Measurements from ENCODE around the gene OSGIN1. TPM values are rescaled to one million over a fixed set of nuclear protein-coding genes. Genes with fewer than 3 reads are reported as not detected.

The OSGIN1 gene
- total RNA-seq, 2 experiments from 2014 or later: 0.85 to 1.1 TPM

DNA sequence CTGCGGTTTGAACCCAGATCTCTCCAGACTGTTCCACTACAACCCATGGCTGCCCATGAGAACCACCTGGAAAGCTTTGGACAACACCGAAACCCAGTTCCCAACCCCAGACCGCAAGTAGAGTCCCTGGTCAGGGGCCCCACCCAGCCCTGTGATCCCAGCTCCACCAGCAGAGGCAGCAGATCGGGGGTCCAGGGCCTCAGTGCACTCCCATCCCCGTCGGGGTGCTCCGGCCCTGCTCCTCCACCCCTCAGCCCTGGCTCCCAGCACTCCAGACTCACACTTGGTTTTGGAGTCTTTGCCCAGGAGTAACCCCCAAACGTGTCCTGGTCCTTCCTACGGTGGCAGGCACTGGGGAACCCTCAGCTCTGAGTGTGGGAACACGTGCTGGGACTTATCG, 20.7 kb upstream of the OSGIN1 start:
- Mint-ChIP-seq H3K36me3 (no peaks in the 10 kb centered on the region), H3K9me3 (no peaks in the 10 kb centered on the region), H3K4me3 (no peak overlapping the region), H3K27ac (no peak overlapping the region), H3K4me1 (peaks cover 1% of the 10 kb centered on the region), H3K27me3 (no peaks in the 10 kb centered on the region)
- POLR2A ChIA-PET: no interaction called here
- ATAC-seq (ENCODE audit: low read depth) (no peak), DNase-seq (no peak)

DNA sequence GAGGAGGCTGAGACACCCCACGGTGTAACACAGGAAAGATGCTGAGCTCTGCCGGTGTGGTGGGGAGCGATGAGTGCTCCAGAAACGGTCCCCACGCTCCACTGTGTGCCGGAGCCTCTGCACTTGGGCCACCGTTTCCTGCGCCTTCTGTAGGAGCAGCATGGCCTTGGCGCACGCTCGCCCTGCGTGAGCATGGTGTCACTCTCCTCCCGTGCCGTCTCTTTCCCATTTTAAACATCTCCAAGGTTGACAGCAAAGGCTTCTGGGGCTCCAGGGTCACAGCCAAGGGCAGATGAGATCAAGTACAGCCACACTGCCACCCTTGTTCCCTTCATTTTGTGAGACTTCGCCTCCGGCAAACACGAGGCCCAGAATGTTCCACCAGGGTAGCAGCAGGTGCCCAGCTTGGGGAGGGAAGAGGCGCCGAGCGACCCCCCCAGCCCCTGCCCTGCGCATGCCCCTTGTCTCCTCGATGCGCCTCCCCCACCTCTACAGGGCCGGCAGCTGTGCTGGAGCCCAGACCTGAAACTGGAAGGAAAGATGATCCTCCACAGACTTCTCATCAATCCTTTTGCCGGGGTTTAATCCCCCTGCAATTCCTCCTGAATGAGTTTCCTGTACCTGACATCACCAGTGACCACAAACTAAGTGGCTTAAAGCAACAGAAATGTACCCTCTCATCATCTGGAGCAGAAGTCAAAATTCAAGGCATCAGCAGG, 19.9 kb upstream of the OSGIN1 start:
- Mint-ChIP-seq H3K27me3 (no peaks in the 10 kb centered on the region), H3K4me1 (peaks cover 1% of the 10 kb centered on the region), H3K4me3 (no peak overlapping the region), H3K36me3 (no peaks in the 10 kb centered on the region), H3K9me3 (no peaks in the 10 kb centered on the region), H3K27ac (no peak overlapping the region)
- ATAC-seq (ENCODE audit: low read depth) (no peak), DNase-seq (no peak)
- POLR2A ChIA-PET: no interaction called here

DNA sequence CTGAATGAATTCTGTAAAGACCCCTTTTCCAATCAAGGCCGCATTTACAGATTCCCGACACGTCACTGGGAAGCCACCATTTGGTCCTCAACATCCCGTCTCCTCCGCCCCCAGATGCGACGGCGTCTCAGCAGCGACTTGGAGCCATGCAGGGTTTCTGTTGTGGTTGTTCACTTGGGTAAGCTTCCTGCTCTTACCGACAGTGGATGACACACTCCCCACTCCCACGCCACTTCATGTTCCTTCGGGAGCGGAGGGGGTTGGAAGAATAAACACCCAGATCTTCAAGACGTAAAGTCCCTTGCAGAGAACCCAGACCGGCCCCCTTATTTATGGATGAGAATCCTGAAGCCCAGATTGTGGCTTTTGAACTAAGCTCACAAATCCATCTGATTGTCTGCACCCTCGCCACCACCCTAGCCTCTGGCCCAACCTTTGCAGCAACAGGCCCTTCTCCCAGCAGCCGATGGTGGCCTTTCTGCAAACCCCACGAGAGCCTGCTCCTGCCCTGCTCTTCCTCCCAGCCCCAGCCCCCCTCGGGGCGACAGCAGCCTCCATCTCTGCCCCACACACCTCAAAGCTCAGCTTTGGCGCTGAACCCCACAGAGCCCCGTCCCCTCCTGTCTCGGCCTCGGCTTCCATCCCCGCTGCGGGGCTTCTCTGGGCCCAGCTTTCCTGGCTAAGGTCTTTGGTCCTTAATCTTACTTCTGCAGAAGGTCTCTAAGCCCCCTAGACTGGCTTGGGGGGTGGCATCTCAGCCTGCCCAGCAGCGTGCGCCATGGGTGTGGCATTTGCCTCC, 19.0 kb upstream of the OSGIN1 start:
- ATAC-seq (ENCODE audit: low read depth): no peak
- H3K27me3 Mint-ChIP-seq: no peaks in the 10 kb centered on the region
- no peak for DNase-seq
- H3K4me1 Mint-ChIP-seq: peaks cover 1% of the 10 kb centered on the region
- no peaks in the 10 kb centered on the region for H3K9me3 Mint-ChIP-seq
- no peak overlapping the region for H3K27ac Mint-ChIP-seq
- POLR2A ChIA-PET: no interaction called here
- H3K4me3 Mint-ChIP-seq: no peak overlapping the region
- no peaks in the 10 kb centered on the region for H3K36me3 Mint-ChIP-seq

DNA sequence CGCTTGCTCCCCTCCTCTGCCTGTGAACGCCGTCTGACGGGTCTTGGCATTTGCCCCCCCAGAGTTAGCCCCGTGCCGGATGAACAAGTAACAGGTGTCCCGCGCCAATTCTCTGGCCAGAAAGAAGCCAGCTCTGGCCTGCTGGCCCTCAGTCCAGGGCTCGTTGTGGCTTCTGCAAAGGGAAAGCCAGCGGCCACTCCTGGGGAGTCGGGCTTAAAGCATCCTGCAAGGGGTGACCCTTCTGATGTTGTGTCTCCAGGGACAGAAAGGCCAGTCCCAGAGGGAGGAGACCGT, 18.4 kb upstream of the OSGIN1 start:
- DNase-seq: no peak
- ATAC-seq (ENCODE audit: low read depth): no peak
- POLR2A ChIA-PET: no interaction called here
- Mint-ChIP-seq H3K4me1 (peaks cover 5% of the 10 kb centered on the region), H3K27ac (no peak overlapping the region), H3K27me3 (no peaks in the 10 kb centered on the region), H3K4me3 (no peak overlapping the region), H3K36me3 (no peaks in the 10 kb centered on the region), H3K9me3 (no peaks in the 10 kb centered on the region)

DNA sequence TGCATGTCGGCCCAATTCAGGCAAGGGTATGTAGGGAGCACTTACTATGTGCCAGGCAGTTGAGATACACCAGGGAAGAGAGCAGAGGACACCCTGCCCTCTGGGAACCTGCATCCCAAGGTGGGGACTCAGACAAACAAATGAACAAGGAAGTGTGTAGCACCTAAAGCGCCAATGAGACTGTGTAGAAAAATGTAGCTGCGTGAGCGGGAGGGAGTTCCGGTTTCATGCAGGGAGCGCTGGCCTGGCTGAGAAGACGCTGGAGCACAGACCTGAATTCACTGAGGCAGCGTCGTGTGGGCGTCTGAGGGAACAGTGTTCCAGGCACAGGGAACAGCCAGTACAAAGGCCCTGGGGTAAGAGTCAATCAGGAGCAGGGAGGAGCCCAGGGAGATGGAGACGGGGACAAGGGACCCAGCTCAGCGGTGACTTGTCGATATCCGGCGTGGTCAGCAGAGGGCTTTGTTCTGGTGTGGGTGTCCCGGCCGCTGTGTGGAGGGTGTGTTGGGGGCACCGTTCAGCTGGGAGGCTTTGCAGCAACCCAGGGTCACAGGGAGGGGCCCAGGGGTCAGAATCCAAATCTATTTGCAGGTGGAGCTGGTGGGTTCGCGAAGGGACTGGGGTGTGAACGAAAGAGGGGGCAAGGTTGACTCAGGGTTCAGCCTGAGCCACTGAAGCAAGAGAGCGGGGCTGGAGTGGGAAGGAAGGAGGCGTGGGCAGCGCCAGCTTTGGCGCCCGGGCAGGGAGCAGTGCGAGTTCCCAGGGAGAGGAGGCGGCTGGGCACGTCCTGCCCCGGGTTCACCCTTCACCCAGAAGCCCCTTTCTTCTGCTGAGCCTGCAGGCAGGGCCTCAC, 17.8 kb upstream of the OSGIN1 start:
- peaks cover 6% of the 10 kb centered on the region for H3K4me1 Mint-ChIP-seq
- no peak overlapping the region for H3K27ac Mint-ChIP-seq
- DNase-seq (no peak), ATAC-seq (ENCODE audit: low read depth) (no peak)
- H3K36me3 Mint-ChIP-seq: no peaks in the 10 kb centered on the region
- no peaks in the 10 kb centered on the region for H3K27me3 Mint-ChIP-seq
- no peaks in the 10 kb centered on the region for H3K9me3 Mint-ChIP-seq
- POLR2A ChIA-PET: no interaction called here
- no peak overlapping the region for H3K4me3 Mint-ChIP-seq

DNA sequence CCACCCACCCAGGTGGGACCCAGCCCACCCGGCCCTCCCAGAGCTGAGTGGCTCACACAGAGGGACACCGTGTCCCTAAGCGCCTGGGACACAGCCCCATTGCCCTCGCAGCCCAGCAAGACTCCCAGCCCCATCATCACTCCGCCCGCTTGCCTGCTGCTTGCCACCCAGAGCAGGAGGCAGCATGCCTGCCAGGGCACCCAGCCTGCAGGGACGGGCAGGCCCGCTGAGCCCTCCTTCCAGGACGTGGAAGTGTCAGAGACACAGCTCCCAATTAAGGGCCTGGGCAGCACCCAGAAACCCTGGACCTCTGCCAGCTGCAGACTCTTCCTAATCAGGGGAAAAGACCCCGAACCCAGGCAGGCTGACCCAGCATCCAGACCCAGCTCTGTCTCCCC, 17.2 kb upstream of the OSGIN1 start:
- no peaks in the 10 kb centered on the region for H3K9me3 Mint-ChIP-seq
- no peak for DNase-seq
- peaks cover 6% of the 10 kb centered on the region for H3K4me1 Mint-ChIP-seq
- POLR2A ChIA-PET: no interaction called here
- H3K4me3 Mint-ChIP-seq: no peak overlapping the region
- no peak overlapping the region for H3K27ac Mint-ChIP-seq
- no peaks in the 10 kb centered on the region for H3K36me3 Mint-ChIP-seq
- no peak for ATAC-seq (ENCODE audit: low read depth)
- no peaks in the 10 kb centered on the region for H3K27me3 Mint-ChIP-seq

DNA sequence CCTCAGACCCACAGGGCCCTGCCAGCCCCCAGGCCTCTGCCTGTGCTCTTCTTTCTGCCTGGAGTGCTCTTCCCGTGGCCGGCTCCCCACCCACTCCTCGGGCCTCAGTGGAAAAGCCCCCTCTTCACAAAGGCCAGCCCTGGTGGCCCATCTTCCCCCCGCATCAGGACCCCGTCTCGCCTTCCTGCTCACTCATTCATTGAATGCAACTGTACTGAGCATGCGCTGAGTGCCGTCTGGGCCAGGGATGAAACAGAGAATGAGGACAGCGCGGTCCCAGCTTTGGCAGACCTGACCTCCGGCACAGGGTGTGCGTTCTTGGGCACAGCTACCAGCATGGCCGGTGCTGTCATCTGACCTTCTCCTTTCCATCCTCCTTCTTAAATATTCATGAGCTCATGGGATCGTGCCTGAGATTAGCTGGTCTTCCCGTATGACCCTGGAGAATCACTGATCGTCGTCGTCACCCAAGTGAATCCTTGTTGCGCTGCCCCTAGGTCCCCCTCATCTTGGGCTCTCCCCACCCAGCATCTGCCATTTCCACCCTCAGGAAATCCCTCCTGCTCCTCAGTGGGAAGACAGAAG, 16.4 kb upstream of the OSGIN1 start:
- Mint-ChIP-seq H3K4me3 (no peak overlapping the region), H3K27ac (no peak overlapping the region), H3K27me3 (no peaks in the 10 kb centered on the region), H3K9me3 (no peaks in the 10 kb centered on the region), H3K36me3 (no peaks in the 10 kb centered on the region), H3K4me1 (peaks cover 6% of the 10 kb centered on the region)
- no peak for ATAC-seq (ENCODE audit: low read depth)
- no peak for DNase-seq
- POLR2A ChIA-PET: no interaction called here

DNA sequence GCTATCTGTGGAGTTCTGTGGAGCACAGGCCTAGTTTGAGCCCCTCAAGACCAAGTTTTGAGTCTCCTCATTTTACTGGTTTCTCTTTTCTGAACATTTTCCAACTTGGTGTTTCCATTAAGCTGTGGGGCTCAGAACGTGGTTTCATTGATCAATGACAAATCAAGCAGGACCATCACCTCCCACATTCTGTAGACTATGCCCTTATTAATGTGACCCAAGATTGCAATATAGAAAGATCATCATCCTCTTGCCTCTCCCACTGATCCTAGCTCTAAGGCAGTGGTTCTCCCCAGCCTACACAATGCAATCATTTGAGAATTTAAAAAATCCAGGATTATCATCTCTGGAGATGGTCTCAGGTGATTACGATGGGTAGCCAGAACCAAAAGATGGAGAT, 15.8 kb upstream of the OSGIN1 start:
- Mint-ChIP-seq H3K36me3 (no peaks in the 10 kb centered on the region), H3K27me3 (no peaks in the 10 kb centered on the region), H3K4me3 (no peak overlapping the region), H3K9me3 (no peaks in the 10 kb centered on the region), H3K4me1 (peaks cover 6% of the 10 kb centered on the region), H3K27ac (no peak overlapping the region)
- POLR2A ChIA-PET: no interaction called here
- ATAC-seq (ENCODE audit: low read depth) (no peak), DNase-seq (no peak)

DNA sequence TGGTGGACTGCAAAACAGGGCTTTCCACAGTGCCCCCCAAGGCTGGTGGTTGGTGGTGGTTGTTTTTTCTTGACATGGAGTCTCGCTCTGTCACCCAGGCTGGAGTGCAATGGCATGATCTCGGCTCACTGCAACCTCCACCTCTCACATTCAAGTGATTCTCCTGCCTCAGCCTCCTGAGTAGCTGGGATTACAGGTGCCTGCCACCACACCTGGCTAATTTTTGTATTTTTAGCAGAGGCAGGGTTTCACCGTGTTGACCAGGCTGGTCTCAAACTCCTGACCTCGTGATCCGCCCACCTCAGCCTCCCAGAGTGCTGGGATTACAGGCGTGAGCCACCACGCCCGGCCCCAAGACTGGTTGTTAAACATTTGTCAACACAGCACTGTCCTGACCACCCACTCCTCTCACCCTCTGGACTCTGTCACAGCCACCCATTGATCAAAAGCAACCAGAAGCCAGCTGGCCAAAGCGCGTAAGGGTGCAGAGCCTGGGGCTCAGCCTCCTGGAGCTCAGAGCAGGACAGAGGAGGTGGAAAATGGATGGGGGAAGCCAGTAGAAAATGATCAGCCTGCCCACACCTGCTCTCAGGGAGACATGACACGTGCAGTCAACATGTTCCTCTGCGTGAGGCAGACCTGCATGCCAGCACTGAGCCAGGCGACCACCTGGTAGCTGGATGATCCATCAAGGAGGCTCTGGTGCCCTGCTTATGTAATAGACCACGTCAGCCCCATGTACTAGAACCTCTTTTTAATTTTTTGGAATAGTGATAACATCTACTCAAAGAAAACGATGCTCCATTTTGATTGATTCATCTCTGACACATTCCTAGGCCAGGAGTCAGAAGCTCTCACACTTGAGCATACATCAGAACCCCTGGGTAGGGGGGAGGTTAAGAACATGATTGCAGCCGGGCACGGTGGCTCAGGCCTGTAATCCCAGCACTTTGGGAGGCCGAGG, 14.8 kb upstream of the OSGIN1 start:
- no peaks in the 10 kb centered on the region for H3K27me3 Mint-ChIP-seq
- no peak overlapping the region for H3K27ac Mint-ChIP-seq
- POLR2A ChIA-PET: no interaction called here
- peaks cover 6% of the 10 kb centered on the region for H3K4me1 Mint-ChIP-seq
- DNase-seq: no peak
- no peaks in the 10 kb centered on the region for H3K9me3 Mint-ChIP-seq
- no peaks in the 10 kb centered on the region for H3K36me3 Mint-ChIP-seq
- H3K4me3 Mint-ChIP-seq: no peak overlapping the region
- no peak for ATAC-seq (ENCODE audit: low read depth)

DNA sequence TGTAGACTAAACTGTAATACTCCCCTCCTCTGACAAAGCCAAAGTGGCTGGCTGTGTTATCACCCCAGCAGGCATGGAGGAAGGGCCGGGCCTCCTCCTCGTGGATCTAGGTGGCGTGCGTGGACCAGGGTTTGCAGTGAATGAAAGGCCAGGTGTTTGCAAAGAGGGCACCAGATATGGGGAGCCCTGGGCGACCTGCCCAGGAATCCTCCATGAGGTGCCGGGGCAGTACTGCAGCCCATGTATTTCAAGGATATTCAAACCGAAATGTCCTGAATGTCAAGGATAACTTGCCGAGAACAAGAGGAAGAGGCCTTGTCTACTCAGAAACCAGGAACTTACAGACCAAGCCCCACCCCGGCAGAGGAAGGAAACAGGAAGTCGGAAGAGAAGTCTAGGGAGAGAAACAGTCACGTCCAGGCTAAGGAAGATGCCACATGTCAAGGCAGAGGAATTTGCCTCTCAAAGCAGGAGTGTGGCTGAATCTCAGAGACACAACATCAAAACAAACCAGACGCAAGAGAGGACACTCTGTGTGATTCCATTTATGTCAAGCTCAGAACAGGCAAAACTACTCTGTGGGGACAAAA, 13.7 kb upstream of the OSGIN1 start:
- DNase-seq: no peak
- no peak for ATAC-seq (ENCODE audit: low read depth)
- H3K4me3 Mint-ChIP-seq: no peak overlapping the region
- H3K27me3 Mint-ChIP-seq: no peaks in the 10 kb centered on the region
- no peaks in the 10 kb centered on the region for H3K36me3 Mint-ChIP-seq
- no peaks in the 10 kb centered on the region for H3K9me3 Mint-ChIP-seq
- peak overlapping the region; percentile 64 for H3K27ac Mint-ChIP-seq
- POLR2A ChIA-PET: no interaction called here
- H3K4me1 Mint-ChIP-seq: peaks cover 6% of the 10 kb centered on the region

DNA sequence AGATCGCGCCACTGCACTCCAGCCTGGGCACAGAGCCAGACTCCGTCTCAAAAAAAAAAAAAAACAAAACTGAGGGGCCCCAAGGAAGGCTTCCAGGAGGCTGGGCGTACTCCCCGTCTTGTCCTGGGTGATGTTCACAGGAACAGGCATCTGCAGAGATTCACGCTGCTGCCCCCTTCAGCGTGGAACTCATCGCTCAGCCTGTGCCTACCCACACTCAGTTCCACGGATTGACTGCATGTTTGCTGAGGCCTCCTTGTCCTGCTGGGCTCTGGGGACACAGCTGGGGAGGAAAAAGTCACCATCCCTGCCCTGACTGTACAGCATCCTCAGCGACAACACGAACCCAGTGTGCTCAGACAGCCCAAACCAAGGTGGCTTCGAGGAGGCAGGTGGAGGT, 12.9 kb upstream of the OSGIN1 start:
- no peak for ATAC-seq (ENCODE audit: low read depth)
- H3K27ac Mint-ChIP-seq: no peak overlapping the region
- peaks cover 6% of the 10 kb centered on the region for H3K4me1 Mint-ChIP-seq
- H3K36me3 Mint-ChIP-seq: no peaks in the 10 kb centered on the region
- no peak overlapping the region for H3K4me3 Mint-ChIP-seq
- H3K9me3 Mint-ChIP-seq: no peaks in the 10 kb centered on the region
- H3K27me3 Mint-ChIP-seq: no peaks in the 10 kb centered on the region
- POLR2A ChIA-PET: no interaction called here
- DNase-seq: no peak

DNA sequence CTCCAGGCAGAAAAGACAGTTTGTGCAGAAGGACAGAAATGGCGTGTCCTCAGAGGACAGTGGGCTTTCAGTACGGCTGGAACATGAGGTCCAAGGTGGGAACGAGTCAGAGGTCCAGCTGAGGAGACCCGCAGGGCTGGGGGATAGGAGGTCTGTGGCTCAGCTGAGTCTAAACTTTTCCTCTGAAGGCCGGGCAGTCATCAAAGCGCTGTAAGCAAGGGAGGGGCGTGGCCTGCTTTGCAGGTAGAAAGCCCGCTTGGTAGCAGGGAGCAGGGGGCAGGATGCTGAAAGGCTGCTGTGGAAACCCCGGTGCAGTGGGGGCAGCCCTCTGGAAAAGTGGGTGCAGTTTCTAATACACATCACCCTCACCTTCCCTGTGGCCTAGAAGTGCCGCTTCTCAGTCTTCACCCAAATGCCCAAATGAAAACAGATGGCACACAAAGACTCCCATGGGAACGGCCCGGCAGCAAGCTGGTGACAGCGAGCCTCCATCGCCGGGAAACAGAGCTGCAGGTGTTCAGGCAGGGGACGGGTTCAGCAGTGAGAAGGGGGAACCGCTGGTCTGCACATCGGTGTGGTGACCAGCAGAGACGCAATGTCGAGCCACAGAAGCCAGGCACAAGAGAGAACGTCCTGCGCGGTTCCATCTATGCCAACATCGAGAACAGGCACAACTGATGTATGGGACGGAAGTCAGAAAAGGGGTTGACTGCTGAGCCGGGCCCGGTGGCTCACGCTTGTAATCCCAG, 12.2 kb upstream of the OSGIN1 start:
- H3K4me1 Mint-ChIP-seq: peaks cover 6% of the 10 kb centered on the region
- no peak for ATAC-seq (ENCODE audit: low read depth)
- H3K36me3 Mint-ChIP-seq: no peaks in the 10 kb centered on the region
- H3K4me3 Mint-ChIP-seq: no peak overlapping the region
- no peak overlapping the region for H3K27ac Mint-ChIP-seq
- H3K9me3 Mint-ChIP-seq: no peaks in the 10 kb centered on the region
- POLR2A ChIA-PET: no interaction called here
- H3K27me3 Mint-ChIP-seq: no peaks in the 10 kb centered on the region
- no peak for DNase-seq
